HepG2 (cell line): ENCODE measurements around the gene WTAP. TPM values are rescaled to one million over a fixed set of nuclear protein-coding genes. Genes with fewer than 3 reads are reported as not detected.

Experiments used
- ARHGAP35 ChIP-seq: sonication (generic); formaldehyde crosslinking; IDR thresholded peaks from 2 replicates; pipeline ENCODE4 v1.9.0; 2022; ENCODE audit warnings: mild to moderate bottlenecking, inconsistent platforms, moderate library complexity, missing genetic modification reagents, borderline replicate concordance
- BRD4 ChIP-seq: sonication (generic); formaldehyde crosslinking; IDR thresholded peaks from 2 replicates; pipeline ENCODE4 v1.4.0; 2020; ENCODE audit warnings: missing genetic modification reagents
- CBFB ChIP-seq: sonication (generic); formaldehyde crosslinking; IDR thresholded peaks from 2 replicates; pipeline ENCODE4 v1.4.0; 2020; ENCODE audit warnings: missing genetic modification reagents
- CENPT ChIP-seq: sonication (generic); formaldehyde crosslinking; IDR thresholded peaks from 2 replicates; pipeline ENCODE4 v1.8.0; 2022; ENCODE audit warnings: low read depth, mild to moderate bottlenecking, moderate library complexity, missing genetic modification reagents
- EHMT2 ChIP-seq: fragments of 200-600 bp; sonication (generic); IDR thresholded peaks from 2 replicates; pipeline ENCODE4 v1.7.0; 2017; ENCODE audit warnings: antibody characterized with exemption, low read depth, low read length, borderline replicate concordance
- MEF2D ChIP-seq: sonication (generic); formaldehyde crosslinking; IDR thresholded peaks from 2 replicates; pipeline ENCODE4 v1.5.1; 2020; ENCODE audit warnings: mild to moderate bottlenecking, missing genetic modification reagents
- MTF1 ChIP-seq: sonication (generic); formaldehyde crosslinking; IDR thresholded peaks from 2 replicates; pipeline ENCODE4 v1.5.0; 2020; ENCODE audit warnings: missing genetic modification reagents
- POLR2A ChIP-seq, 2 experiments: IDR thresholded peaks; 2 replicates each; pipeline ENCODE4 v1.6.1; 2011; ENCODE audit warnings: low read depth in 2 of 2, low read length in 2 of 2, mild to moderate bottlenecking in 1 of 2, moderate library complexity in 1 of 2; ENCODE audit not compliant: insufficient read depth in 1 of 2
- ZFP36L2 ChIP-seq: sonication (generic); formaldehyde crosslinking; IDR thresholded peaks from 2 replicates; pipeline ENCODE4 v1.4.0; 2020; ENCODE audit warnings: missing genetic modification reagents
- ZNF230 ChIP-seq: sonication (generic); formaldehyde crosslinking; IDR thresholded peaks from 2 replicates; pipeline ENCODE4 v1.4.0; 2020; ENCODE audit warnings: mild to moderate bottlenecking, missing genetic modification reagents
- ZNF3 ChIP-seq: IDR thresholded peaks from 2 replicates; pipeline ENCODE4 v1.7.0; 2017; ENCODE audit warnings: inconsistent platforms
- ZNF543 ChIP-seq: sonication (generic); formaldehyde crosslinking; IDR thresholded peaks from 2 replicates; pipeline ENCODE4 v1.4.0; 2020; ENCODE audit warnings: mild to moderate bottlenecking, missing genetic modification reagents
- ZNF567 ChIP-seq: sonication (generic); formaldehyde crosslinking; IDR thresholded peaks from 2 replicates; pipeline ENCODE4 v1.8.1; 2023; ENCODE audit warnings: mild to moderate bottlenecking, missing genetic modification reagents, borderline replicate concordance
- ZNF782 ChIP-seq: sonication (generic); formaldehyde crosslinking; IDR thresholded peaks from 2 replicates; pipeline ENCODE4 v1.4.0; 2020; ENCODE audit warnings: missing genetic modification reagents, mild to moderate bottlenecking, borderline replicate concordance
- ZSCAN29 ChIP-seq: sonication (generic); formaldehyde crosslinking; conservative IDR thresholded peaks from 2 replicates; pipeline ENCODE4 v1.4.0; 2020; ENCODE audit warnings: mild to moderate bottlenecking, missing genetic modification reagents
- polyA plus RNA-seq, 8 experiments: library from polyadenylated mRNA; depleted of rRNA in 3 of 8; stranded (reverse) in 7 of 8; unstranded in 1 of 8; fragments of >200 nt; fragmentation: Illumina TruSeq in 4 of 8; extraction: Trizol in 4 of 8; gene quantifications; 2 replicates each; pipeline versions ENCODE4 v1.2.1 to v1.2.3, GENCODE V29; 2011 to 2016; ENCODE audit warnings: low read depth in 4 of 8, missing spikeins in 1 of 8, mixed read lengths in 1 of 8; ENCODE audit not compliant: insufficient read depth in 1 of 8
- total RNA-seq, 5 experiments: library from RNA; depleted of rRNA; stranded (reverse); fragments of >200 nt; fragmentation: Illumina TruSeq; extraction: Trizol; gene quantifications; 2 replicates each; pipeline ENCODE4 v1.2.3, GENCODE V29; 2016; ENCODE audit warnings: low read depth in 1 of 5
- TF ChIP-seq, protein P1 (sequence below): sonication (generic); formaldehyde crosslinking; IDR thresholded peaks from 2 replicates; pipeline ENCODE4 v1.9.0; 2022; ENCODE audit warnings: low read depth, missing genetic modification reagents
- TF ChIP-seq, protein P2 (sequence below): sonication (generic); IDR thresholded peaks from 2 replicates; pipeline ENCODE4 v1.6.1; 2016; ENCODE audit warnings: low read depth, borderline replicate concordance
- TF ChIP-seq, protein P3 (sequence below): sonication (generic); formaldehyde crosslinking; IDR thresholded peaks from 2 replicates; pipeline ENCODE4 v1.4.0; 2020; ENCODE audit warnings: missing genetic modification reagents, borderline replicate concordance

The WTAP gene
- total and polyA plus RNA-seq, 2 of the 13 experiments (the other 11 are each of a cell fraction or from before 2014, with no cell fraction given) = 31.6 to 167 TPM

DNA sequence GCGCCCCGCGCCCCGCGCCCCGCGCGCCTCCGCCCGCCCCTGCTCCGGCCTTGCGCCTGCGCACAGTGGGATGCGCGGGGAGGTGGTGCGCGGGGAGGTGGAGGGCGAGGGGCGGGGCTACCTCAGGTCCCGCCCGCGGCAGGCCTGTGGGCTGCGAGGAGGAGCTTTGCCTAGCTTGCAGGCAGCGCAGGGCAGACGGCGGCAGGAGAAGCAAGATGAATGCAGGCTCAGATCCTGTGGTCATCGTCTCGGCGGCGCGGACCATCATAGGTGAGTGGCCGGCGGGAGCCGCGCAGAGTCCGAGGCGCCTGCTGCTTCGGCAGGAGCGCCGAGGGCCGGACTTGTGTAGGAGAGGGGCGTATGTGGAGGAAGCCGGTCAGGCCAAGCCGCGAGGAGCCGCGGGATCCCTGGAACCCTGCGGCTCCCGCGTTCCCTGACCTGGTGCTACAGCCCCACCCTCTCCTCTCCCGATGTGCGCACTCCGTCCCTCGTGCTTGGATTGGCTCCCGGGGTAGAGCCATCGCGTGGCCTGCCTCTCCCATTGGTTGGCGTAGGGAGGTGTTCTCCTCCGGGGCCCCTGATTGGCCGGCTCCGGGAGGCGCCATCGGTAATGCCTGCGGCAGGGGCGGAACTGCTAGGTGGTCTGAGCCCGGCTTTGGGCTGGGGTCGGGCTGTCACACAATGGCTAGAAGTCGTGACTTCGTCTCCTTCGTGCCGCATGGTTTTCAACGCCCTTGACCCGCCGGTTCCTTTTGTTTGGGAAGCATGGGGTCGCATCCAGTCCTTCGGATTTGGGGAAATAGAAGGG, 34.8 kb downstream of the WTAP start, which contains the start of gene ACAT2 (continued):
- TF ChIP-seq, protein P1, sequence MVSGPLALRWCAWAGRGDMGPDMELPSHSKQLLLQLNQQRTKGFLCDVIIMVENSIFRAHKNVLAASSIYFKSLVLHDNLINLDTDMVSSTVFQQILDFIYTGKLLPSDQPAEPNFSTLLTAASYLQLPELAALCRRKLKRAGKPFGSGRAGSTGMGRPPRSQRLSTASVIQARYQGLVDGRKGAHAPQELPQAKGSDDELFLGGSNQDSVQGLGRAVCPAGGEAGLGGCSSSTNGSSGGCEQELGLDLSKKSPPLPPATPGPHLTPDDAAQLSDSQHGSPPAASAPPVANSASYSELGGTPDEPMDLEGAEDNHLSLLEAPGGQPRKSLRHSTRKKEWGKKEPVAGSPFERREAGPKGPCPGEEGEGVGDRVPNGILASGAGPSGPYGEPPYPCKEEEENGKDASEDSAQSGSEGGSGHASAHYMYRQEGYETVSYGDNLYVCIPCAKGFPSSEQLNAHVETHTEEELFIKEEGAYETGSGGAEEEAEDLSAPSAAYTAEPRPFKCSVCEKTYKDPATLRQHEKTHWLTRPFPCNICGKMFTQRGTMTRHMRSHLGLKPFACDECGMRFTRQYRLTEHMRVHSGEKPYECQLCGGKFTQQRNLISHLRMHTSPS (CRISPR knock-in tag) = no peak
- TF ChIP-seq EHMT2 = no peak
- TF ChIP-seq CBFB (CRISPR knock-in tag) = peak; percentile 75
- peak; percentile 51; the same call in 1 of the 2 replicates for TF ChIP-seq ZNF782
- peak; percentile 87; the same call in 1 of the 2 replicates for TF ChIP-seq ZFP36L2
- peak; percentile 91 to 95 for TF ChIP-seq POLR2A (IDR thresholded peaks at IDR 0.05; ENCODE audit: insufficient read depth in 1 of 2, low read depth in 2 of 2, low read length in 2 of 2)
- TF ChIP-seq, protein P2, sequence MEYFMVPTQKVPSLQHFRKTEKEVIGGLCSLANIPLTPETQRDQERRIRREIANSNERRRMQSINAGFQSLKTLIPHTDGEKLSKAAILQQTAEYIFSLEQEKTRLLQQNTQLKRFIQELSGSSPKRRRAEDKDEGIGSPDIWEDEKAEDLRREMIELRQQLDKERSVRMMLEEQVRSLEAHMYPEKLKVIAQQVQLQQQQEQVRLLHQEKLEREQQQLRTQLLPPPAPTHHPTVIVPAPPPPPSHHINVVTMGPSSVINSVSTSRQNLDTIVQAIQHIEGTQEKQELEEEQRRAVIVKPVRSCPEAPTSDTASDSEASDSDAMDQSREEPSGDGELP = 0 out of 2 replicates have a peak, but pooled peaks have one; percentile 16
- TF ChIP-seq BRD4 (CRISPR knock-in tag) = peak; percentile 60; the same call in 1 of the 2 replicates
- TF ChIP-seq MEF2D = peak; percentile 84
- TF ChIP-seq CENPT (CRISPR knock-in tag) = peak; percentile 75; the same call in 1 of the 2 replicates
- no peak for TF ChIP-seq ZNF3 (CRISPR knock-in tag)
- TF ChIP-seq MTF1 = 0 out of 2 replicates have a peak, but pooled peaks have one; percentile 24
- TF ChIP-seq ARHGAP35 (CRISPR knock-in tag) = no peak; the same call in 1 of the 2 replicates
- TF ChIP-seq ZSCAN29 (CRISPR knock-in tag) = no peak
- TF ChIP-seq, protein P3, sequence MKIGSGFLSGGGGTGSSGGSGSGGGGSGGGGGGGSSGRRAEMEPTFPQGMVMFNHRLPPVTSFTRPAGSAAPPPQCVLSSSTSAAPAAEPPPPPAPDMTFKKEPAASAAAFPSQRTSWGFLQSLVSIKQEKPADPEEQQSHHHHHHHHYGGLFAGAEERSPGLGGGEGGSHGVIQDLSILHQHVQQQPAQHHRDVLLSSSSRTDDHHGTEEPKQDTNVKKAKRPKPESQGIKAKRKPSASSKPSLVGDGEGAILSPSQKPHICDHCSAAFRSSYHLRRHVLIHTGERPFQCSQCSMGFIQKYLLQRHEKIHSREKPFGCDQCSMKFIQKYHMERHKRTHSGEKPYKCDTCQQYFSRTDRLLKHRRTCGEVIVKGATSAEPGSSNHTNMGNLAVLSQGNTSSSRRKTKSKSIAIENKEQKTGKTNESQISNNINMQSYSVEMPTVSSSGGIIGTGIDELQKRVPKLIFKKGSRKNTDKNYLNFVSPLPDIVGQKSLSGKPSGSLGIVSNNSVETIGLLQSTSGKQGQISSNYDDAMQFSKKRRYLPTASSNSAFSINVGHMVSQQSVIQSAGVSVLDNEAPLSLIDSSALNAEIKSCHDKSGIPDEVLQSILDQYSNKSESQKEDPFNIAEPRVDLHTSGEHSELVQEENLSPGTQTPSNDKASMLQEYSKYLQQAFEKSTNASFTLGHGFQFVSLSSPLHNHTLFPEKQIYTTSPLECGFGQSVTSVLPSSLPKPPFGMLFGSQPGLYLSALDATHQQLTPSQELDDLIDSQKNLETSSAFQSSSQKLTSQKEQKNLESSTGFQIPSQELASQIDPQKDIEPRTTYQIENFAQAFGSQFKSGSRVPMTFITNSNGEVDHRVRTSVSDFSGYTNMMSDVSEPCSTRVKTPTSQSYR (CRISPR knock-in tag) = no peak
- no peak; the same call in 1 of the 2 replicates for TF ChIP-seq ZNF567 (CRISPR knock-in tag)
- TF ChIP-seq ZNF230 (CRISPR knock-in tag) = peak; percentile 80
- peak; percentile 83 for TF ChIP-seq ZNF543
